Neural progenitor cell (in vitro differentiated cells): Measurements from ENCODE around the gene JADE1. TPM values are rescaled to one million over a fixed set of nuclear protein-coding genes. Genes with fewer than 3 reads are reported as not detected.

Experiments
- DNase-seq: peaks from one replicate; pipeline ENCODE4 v3.0.0-alpha.2; 2016; ENCODE audit warnings: low spot score
- H2AFZ ChIP-seq: fragments of 200-600 bp; sonication (generic); replicated peaks from 2 replicates; pipeline ENCODE4 v1.6.1; 2016; ENCODE audit warnings: antibody characterized with exemption
- H3F3A ChIP-seq: fragments of 200-600 bp; sonication (generic); 2 replicates; pipeline ENCODE4 v1.6.1; 2016; ENCODE audit warnings: antibody characterized with exemption, low read depth
- H3K27ac ChIP-seq: fragments of 200-600 bp; sonication (generic); 2 replicates; pipeline ENCODE4 v1.5.1; 2016; ENCODE audit warnings: mild to moderate bottlenecking
- H3K27me3 ChIP-seq: fragments of 200-600 bp; sonication (generic); 2 replicates; pipeline ENCODE4 v1.6.1; 2016; ENCODE audit warnings: mild to moderate bottlenecking, moderate library complexity
- H3K36me3 ChIP-seq: fragments of 200-600 bp; sonication (generic); 2 replicates; pipeline ENCODE4 v1.5.1; 2016
- H3K4me1 ChIP-seq: fragments of 200-600 bp; sonication (generic); 2 replicates; pipeline ENCODE4 v1.6.1; 2016; ENCODE audit warnings: mixed run types
- H3K4me2 ChIP-seq: fragments of 200-600 bp; sonication (generic); 2 replicates; pipeline ENCODE4 v1.6.1; 2016
- H3K4me3 ChIP-seq: fragments of 200-600 bp; sonication (generic); 2 replicates; pipeline ENCODE4 v1.5.1; 2016
- H3K79me2 ChIP-seq: fragments of 200-600 bp; sonication (generic); 2 replicates; pipeline ENCODE4 v1.6.1; 2016; ENCODE audit warnings: low read depth
- H3K9ac ChIP-seq: fragments of 200-600 bp; sonication (generic); 2 replicates; pipeline ENCODE4 v1.6.1; 2016
- H3K9me3 ChIP-seq: fragments of 200-600 bp; sonication (generic); 2 replicates; pipeline ENCODE4 v1.5.1; 2016; ENCODE audit warnings: low read depth
- H4K20me1 ChIP-seq: fragments of 200-600 bp; sonication (generic); 2 replicates; pipeline ENCODE4 v1.6.1; 2016; ENCODE audit warnings: low read depth
- H3K27ac Mint-ChIP-seq: 3 replicates; pipeline ENCODE4 v1.8.0; 2021; ENCODE audit warnings: mixed read lengths
- H3K27me3 Mint-ChIP-seq: 2 replicates; pipeline ENCODE4 v1.8.0; 2022; ENCODE audit warnings: low read depth, mild to moderate bottlenecking, inconsistent platforms, moderate library complexity, mixed read lengths; ENCODE audit not compliant: insufficient read depth
- H3K36me3 Mint-ChIP-seq: 3 replicates; pipeline ENCODE4 v1.8.0; 2021; ENCODE audit warnings: mixed read lengths
- H3K4me1 Mint-ChIP-seq: 3 replicates; pipeline ENCODE4 v1.8.0; 2021; ENCODE audit warnings: mixed read lengths
- H3K4me3 Mint-ChIP-seq: 3 replicates; pipeline ENCODE4 v1.8.0; 2021; ENCODE audit warnings: mild to moderate bottlenecking, moderate library complexity, mixed read lengths
- H3K9me3 Mint-ChIP-seq: 3 replicates; pipeline ENCODE4 v1.8.0; 2020; ENCODE audit warnings: mixed read lengths
- CTCF ChIP-seq: fragments of 200-600 bp; sonication (generic); IDR thresholded peaks from 2 replicates; pipeline ENCODE4 v1.5.1; 2017; ENCODE audit warnings: antibody characterized with exemption, mild to moderate bottlenecking
- EZH2 ChIP-seq: fragments of 200-600 bp; sonication (generic); IDR thresholded peaks from 2 replicates; pipeline ENCODE4 v1.6.1; 2017; ENCODE audit warnings: antibody characterized with exemption, mild to moderate bottlenecking, moderate library complexity
- EZH2phosphoT487 ChIP-seq: fragments of 200-600 bp; sonication (generic); IDR thresholded peaks from 2 replicates; pipeline ENCODE4 v1.6.1; 2017; ENCODE audit warnings: antibody characterized with exemption
- total RNA-seq: library from RNA; depleted of rRNA; stranded (reverse); fragments of >200 nt; gene quantifications from 2 replicates; pipeline ENCODE4 v1.2.3, GENCODE V29; 2015; ENCODE audit warnings: low replicate concordance

Gene JADE1
- total RNA-seq, 1 donor from 2014 or later: 55.9 TPM

DNA sequence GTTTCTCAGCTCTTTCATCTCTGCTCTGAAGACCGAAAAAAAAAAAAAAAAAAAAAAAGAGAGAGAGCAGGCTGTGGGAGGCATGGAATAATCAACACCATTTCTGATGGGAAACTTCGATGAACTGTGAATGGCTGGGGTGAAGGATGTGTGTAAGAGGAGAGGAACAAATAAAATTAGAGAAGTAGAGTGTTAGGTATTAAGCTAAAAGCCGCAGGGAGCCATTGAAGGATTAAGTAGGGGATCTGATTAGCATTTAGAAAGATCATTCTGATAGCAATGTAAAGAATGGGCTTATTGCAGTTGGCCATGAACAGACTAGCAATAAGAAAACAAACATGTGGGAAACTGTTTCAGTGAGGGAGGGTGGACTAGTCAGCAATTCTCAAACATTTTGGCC is 33.6 kb upstream of the JADE1 start:
- no peak overlapping the region for H3K27ac ChIP-seq
- no peak overlapping the region for H3K9ac ChIP-seq
- TF ChIP-seq EZH2 (no peak), EZH2phosphoT487 (no peak), CTCF (no peak)
- H3K36me3 ChIP-seq: no peaks in the 10 kb centered on the region
- no peaks in the 10 kb centered on the region for H3K9me3 ChIP-seq
- Mint-ChIP-seq H3K36me3 (peaks cover 4% of the 10 kb centered on the region), H3K27me3 (peaks cover 2% of the 10 kb centered on the region), H3K4me3 (no peak overlapping the region), H3K27ac (peak overlapping the region; percentile 23), H3K4me1 (peaks cover 7% of the 10 kb centered on the region), H3K9me3 (peaks cover 5% of the 10 kb centered on the region)
- H3K27me3 ChIP-seq: no peaks in the 10 kb centered on the region
- H3K79me2 ChIP-seq: no peaks in the 10 kb centered on the region
- peak; percentile 49 for DNase-seq
- H2AFZ ChIP-seq: no peak overlapping the region
- peaks cover 4% of the 10 kb centered on the region for H3F3A ChIP-seq
- H3K4me2 ChIP-seq: no peak overlapping the region
- no peaks in the 10 kb centered on the region for H4K20me1 ChIP-seq
- no peaks in the 10 kb centered on the region for H3K4me1 ChIP-seq
- H3K4me3 ChIP-seq: no peak overlapping the region

GRCh38 chr4:128776794-128777216 is 32.7 kb upstream of the JADE1 start:
- H3K36me3 ChIP-seq: no peaks in the 10 kb centered on the region
- TF ChIP-seq CTCF (no peak), EZH2 (no peak), EZH2phosphoT487 (no peak)
- H3K36me3 Mint-ChIP-seq: peaks cover 4% of the 10 kb centered on the region
- H3K9me3 ChIP-seq: no peaks in the 10 kb centered on the region
- no peak overlapping the region for H3K4me3 Mint-ChIP-seq
- H3K4me3 ChIP-seq: no peak overlapping the region
- peaks cover 5% of the 10 kb centered on the region for H3K9me3 Mint-ChIP-seq
- H3K27ac ChIP-seq: no peak overlapping the region
- no peak overlapping the region for H3K4me2 ChIP-seq
- no peaks in the 10 kb centered on the region for H3K79me2 ChIP-seq
- peaks cover 2% of the 10 kb centered on the region for H3K27me3 Mint-ChIP-seq
- no peaks in the 10 kb centered on the region for H4K20me1 ChIP-seq
- H3K27me3 ChIP-seq: no peaks in the 10 kb centered on the region
- no peak overlapping the region for H3K9ac ChIP-seq
- peaks cover 4% of the 10 kb centered on the region for H3F3A ChIP-seq
- no peaks in the 10 kb centered on the region for H3K4me1 ChIP-seq
- no peak overlapping the region for H2AFZ ChIP-seq
- no peak for DNase-seq
- no peak overlapping the region for H3K27ac Mint-ChIP-seq
- H3K4me1 Mint-ChIP-seq: peaks cover 7% of the 10 kb centered on the region

DNA sequence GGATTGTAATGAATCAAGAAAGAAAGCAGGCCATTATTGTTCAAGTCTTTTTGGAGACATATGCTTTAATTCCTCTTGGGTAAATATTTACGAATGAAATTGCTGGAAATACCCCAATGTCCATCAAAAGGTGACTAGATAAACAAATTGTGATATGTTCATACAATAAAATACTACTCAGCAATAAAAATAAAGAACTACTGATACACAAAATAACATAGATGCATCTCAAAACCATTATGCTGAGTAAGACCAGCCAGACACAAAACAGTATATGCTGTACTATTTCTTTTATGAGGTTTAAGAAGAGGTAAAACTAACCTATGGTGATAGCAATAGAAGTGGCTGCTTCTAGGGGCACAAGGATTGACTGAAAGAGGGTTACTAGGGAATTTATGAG is 28.8 kb upstream of the JADE1 start:
- DNase-seq: no peak
- TF ChIP-seq EZH2 (no peak), EZH2phosphoT487 (no peak), CTCF (no peak)
- Mint-ChIP-seq H3K4me3 (no peak overlapping the region), H3K36me3 (peaks cover 2% of the 10 kb centered on the region), H3K4me1 (peaks cover 6% of the 10 kb centered on the region), H3K9me3 (peaks cover 10% of the 10 kb centered on the region), H3K27me3 (peaks cover 2% of the 10 kb centered on the region), H3K27ac (no peak overlapping the region)
- Histone ChIP-seq H3K4me3 (no peak overlapping the region), H3K4me1 (no peaks in the 10 kb centered on the region), H3K27ac (no peak overlapping the region), H3K79me2 (no peaks in the 10 kb centered on the region), H3K9ac (no peak overlapping the region), H3K4me2 (no peak overlapping the region), H3K27me3 (no peaks in the 10 kb centered on the region), H2AFZ (no peak overlapping the region), H3K36me3 (no peaks in the 10 kb centered on the region), H4K20me1 (no peaks in the 10 kb centered on the region), H3F3A (peaks cover 4% of the 10 kb centered on the region), H3K9me3 (no peaks in the 10 kb centered on the region)
